Transverse colon (tissue), 4 donors: ENCODE measurements around the gene PRDM2. TPM values are rescaled to one million over a fixed set of nuclear protein-coding genes. Genes with fewer than 3 reads are reported as not detected.
A peak's percentile ranks its signal among the peaks of the same experiment; 100 is the strongest.
"Not testable (repeated sequence)": the region's sequence is repeated elsewhere in the genome, so short reads cannot be mapped to it uniquely, and the experiment has no call there.

Experiments
- DNase-seq: peaks from one replicate; pipeline ENCODE4 v3.0.0-alpha.2; 2019
- H3K27ac ChIP-seq, 4 donors: fragments of 200-600 bp; sonication (generic); 2 replicates each; pipeline ENCODE4 v1.5.1; 2016 to 2018; ENCODE audit warnings: inconsistent platforms in 4 of 4
- H3K27me3 ChIP-seq: fragments of 200-600 bp; sonication (generic); 2 replicates; pipeline ENCODE4 v1.5.1; 2017; ENCODE audit warnings: inconsistent platforms
- H3K36me3 ChIP-seq, 4 donors: fragments of 200-600 bp; sonication (generic); 2 replicates each; pipeline ENCODE4 v1.5.1; 2017 to 2019; ENCODE audit warnings: inconsistent platforms in 4 of 4
- H3K4me1 ChIP-seq, 4 donors: fragments of 200-600 bp; sonication (generic); 2 replicates each; pipeline ENCODE4 v1.5.1; 2017 to 2020; ENCODE audit warnings: inconsistent platforms in 4 of 4
- H3K4me3 ChIP-seq, 4 donors: fragments of 200-600 bp; sonication (generic); 1 replicate in 1 of 4; 2 replicates in 3 of 4; pipeline versions ENCODE4 v1.5.1 to v1.6.1; 2017 to 2019; ENCODE audit warnings: inconsistent platforms in 4 of 4
- H3K9me3 ChIP-seq, 2 donors: fragments of 200-600 bp; sonication (generic); 2 replicates each; pipeline ENCODE4 v1.5.1; 2017 to 2019; ENCODE audit warnings: inconsistent platforms in 2 of 2
- EP300 ChIP-seq: sonication (generic); formaldehyde crosslinking; IDR thresholded peaks from one replicate; pipeline ENCODE4 v1.6.1; 2017; ENCODE audit warnings: antibody characterized with exemption, low read depth
- POLR2A ChIP-seq: fragments of 450-650 bp; IDR thresholded peaks from one replicate; pipeline ENCODE4 v1.6.1; 2016; ENCODE audit warnings: antibody characterized with exemption, mild to moderate bottlenecking, moderate library complexity
- POLR2AphosphoS5 ChIP-seq, 3 donors: sonication (generic); formaldehyde crosslinking; IDR thresholded peaks; one replicate each; pipeline ENCODE4 v1.6.1; 2016; ENCODE audit warnings: antibody characterized with exemption in 3 of 3
- WGBS, 2 donors: methylation state at CpG; one replicate each; pipeline ENCODE4 v1.1.5; 2018; ENCODE audit warnings: low coverage in 1 of 2; 5-methylcytosine and 5-hydroxymethylcytosine counted together
- in situ Hi-C, 4 donors: fragments of 200-750 bp; cut with MboI; loops; one replicate each; pipeline versions ENCODE4 v1.15.0 to v1.15.1; 2017; ENCODE audit warnings: low sequenced_read_pairs in 3 of 4, low pct_ligation_motif_present in 1 of 4, low pct_unique_long_range_greater_than_20kb in 1 of 4
- intact Hi-C: fragments of 100-400 bp; cut with DNase I; formaldehyde crosslinking; loops from one replicate; pipeline ENCODE4 v1.15.1; 2023; ENCODE audit warnings: low total_unique reads
- total RNA-seq, 4 donors: library from RNA; depleted of rRNA; stranded (reverse); fragments of >200 nt; gene quantifications; one replicate each; pipeline ENCODE4 v1.1.0, GENCODE V29; 2016
- TF ChIP-seq, protein P1 (sequence below), 5 experiments: fragments of 200-600 bp in 3 of 5; fragments of 450-650 bp in 2 of 5; sonication (generic) in 3 of 5; IDR thresholded peaks; 1 replicate in 2 of 5; 2 replicates in 3 of 5; pipeline ENCODE4 v1.5.1; 2016 to 2017; ENCODE audit warnings: antibody characterized with exemption in 5 of 5, inconsistent platforms in 3 of 5, mild to moderate bottlenecking in 2 of 5, moderate library complexity in 1 of 5

The PRDM2 gene
- total RNA-seq, 4 donors from 2014 or later: 27.3 to 40.5 (median 35.8) TPM

DNA sequence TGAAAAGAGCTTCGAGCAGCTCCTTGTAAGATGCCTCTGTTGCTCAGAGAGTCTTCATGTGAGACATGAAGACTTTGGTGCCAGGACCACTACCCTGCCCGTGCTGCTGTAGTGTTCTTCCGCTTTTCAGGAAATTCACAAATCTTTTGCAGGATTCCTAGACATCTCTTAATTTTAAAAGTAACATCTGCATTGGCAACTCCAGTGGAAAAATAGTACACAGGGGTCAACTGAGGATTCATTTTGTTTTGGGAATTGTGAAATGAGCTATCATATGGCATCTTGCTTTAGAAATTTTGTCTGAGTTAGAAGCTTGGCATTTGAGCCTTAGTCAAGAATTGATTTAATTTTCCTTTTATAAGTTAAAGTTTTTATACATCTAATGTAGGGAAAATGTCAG lies 7.2 kb downstream of the PRDM2 start:
- Histone ChIP-seq H3K27me3 (no peaks in the 10 kb centered on the region), H3K36me3 (no peaks in the 10 kb centered on the region), H3K4me1 (peaks cover 3 to 44% (median 12%) of the 10 kb centered on the region in 4 donors), H3K9me3 (no peaks in the 10 kb centered on the region), H3K4me3 (no peak overlapping the region), H3K27ac (no peak overlapping the region)
- intact Hi-C loops (no loop called here), in situ Hi-C loops (no loop called here)
- no peak for DNase-seq
- TF ChIP-seq EP300 (no peak), POLR2AphosphoS5 (IDR thresholded peaks at IDR 0.05) (no peak), POLR2A (no peak)
- TF ChIP-seq, protein P1, sequence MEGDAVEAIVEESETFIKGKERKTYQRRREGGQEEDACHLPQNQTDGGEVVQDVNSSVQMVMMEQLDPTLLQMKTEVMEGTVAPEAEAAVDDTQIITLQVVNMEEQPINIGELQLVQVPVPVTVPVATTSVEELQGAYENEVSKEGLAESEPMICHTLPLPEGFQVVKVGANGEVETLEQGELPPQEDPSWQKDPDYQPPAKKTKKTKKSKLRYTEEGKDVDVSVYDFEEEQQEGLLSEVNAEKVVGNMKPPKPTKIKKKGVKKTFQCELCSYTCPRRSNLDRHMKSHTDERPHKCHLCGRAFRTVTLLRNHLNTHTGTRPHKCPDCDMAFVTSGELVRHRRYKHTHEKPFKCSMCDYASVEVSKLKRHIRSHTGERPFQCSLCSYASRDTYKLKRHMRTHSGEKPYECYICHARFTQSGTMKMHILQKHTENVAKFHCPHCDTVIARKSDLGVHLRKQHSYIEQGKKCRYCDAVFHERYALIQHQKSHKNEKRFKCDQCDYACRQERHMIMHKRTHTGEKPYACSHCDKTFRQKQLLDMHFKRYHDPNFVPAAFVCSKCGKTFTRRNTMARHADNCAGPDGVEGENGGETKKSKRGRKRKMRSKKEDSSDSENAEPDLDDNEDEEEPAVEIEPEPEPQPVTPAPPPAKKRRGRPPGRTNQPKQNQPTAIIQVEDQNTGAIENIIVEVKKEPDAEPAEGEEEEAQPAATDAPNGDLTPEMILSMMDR (IDR thresholded peaks at IDR 0.05): no peak
- WGBS, 2 donors: 85 to 93% methylated on average over 3 of the region's 3 CpGs

DNA sequence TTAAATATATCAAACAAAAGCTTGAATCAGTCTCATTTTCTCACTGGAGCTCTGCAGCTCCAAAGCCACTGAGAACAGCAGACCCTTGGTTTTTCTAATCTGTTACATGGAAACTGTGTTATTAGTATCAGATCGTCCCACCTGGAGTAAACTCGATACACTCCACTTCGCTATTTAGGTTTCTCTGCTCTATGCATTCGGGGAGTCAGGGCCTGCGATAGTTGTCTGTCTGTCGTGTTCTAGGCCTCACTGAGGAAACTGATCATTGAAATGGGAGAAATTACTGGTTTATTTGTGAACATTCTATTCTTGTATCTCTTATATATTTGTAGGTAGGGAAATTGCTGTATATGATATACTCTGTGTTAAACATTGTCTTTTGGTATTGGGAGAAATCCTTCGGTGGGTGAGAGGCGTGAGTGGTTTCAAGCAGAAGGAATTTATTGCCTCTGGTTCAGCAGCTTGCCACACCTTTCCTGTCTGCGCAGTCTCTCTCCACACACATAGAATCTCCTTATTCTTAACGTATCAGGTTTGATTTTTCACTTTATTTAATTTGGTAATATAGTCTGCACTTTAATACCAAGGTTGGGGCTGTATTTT lies 8.5 kb downstream of the PRDM2 start:
- TF ChIP-seq POLR2A (no peak), POLR2AphosphoS5 (IDR thresholded peaks at IDR 0.05) (no peak), EP300 (no peak)
- TF ChIP-seq, protein P1 (IDR thresholded peaks at IDR 0.05): no peak
- intact Hi-C loops (no loop called here), in situ Hi-C loops (no loop called here)
- Histone ChIP-seq H3K27me3 (no peaks in the 10 kb centered on the region), H3K9me3 (no peaks in the 10 kb centered on the region), H3K27ac (peak overlapping the region; percentile 53 to 83 (median 74)), H3K4me3 (no peak overlapping the region), H3K36me3 (no peaks in the 10 kb centered on the region), H3K4me1 (peaks cover 3 to 38% (median 12%) of the 10 kb centered on the region in 4 donors)
- DNase-seq: peak; percentile 42
- 55 to 58% methylated on average over 9 to 10 of the region's 10 CpGs for WGBS, 2 donors

DNA sequence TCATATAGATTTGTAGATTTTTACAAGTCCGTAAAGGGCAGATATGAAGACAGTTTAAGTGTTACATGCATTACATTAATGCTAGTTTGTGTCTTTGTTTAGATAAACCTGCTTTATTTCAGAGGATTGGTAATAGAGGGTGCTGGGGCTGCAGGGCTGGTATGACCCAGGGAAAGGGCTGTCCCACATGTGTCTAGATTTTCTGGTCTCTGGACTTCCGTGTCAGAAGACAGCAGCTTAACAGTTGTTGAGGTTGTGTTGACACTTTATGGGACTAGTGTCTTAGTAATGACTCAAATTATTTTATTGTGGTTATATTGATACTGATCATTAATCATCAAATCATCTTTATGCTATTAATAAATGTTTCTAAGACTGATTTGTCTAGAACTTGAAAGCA lies 10.1 kb downstream of the PRDM2 start:
- DNase-seq: no peak
- peak overlapping the region in 2 of 4 donors; percentile 16 to 79 for H3K27ac ChIP-seq
- H3K36me3 ChIP-seq: no peaks in the 10 kb centered on the region
- H3K27me3 ChIP-seq: no peaks in the 10 kb centered on the region
- no peaks in the 10 kb centered on the region for H3K9me3 ChIP-seq
- peaks cover 3 to 38% (median 12%) of the 10 kb centered on the region in 4 donors for H3K4me1 ChIP-seq
- TF ChIP-seq, protein P1 (IDR thresholded peaks at IDR 0.05): no peak
- TF ChIP-seq POLR2AphosphoS5 (IDR thresholded peaks at IDR 0.05) (no peak), POLR2A (no peak), EP300 (no peak)
- 66% methylated on average over 2 of the region's 2 CpGs; no CpG with 5 or more reads in 1 of the 2 donors for WGBS, 2 donors
- in situ Hi-C loops: no loop called here
- intact Hi-C loops: no loop called here
- H3K4me3 ChIP-seq: no peak overlapping the region

DNA sequence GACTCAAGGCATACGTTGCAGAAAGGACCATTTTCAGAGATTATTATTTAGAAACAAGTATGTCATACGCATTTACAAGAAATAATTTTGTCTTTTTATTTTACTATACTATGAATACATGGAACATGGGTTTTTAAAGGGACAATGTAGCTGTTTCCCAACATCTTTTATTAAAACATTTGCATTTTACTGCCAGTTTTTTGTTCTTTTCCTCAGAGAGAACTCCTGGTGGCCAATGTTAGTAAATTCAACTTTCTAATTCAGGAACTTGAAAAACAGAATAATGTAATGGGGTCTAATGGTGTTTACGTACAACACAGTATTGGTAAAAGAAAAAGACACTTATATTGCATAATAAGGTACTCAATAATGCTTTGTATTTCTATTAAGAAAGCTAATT lies 14.9 kb downstream of the PRDM2 start:
- Histone ChIP-seq H3K9me3 (no peaks in the 10 kb centered on the region), H3K4me3 (no peak overlapping the region), H3K36me3 (no peaks in the 10 kb centered on the region), H3K4me1 (peaks cover 0 to 3% (median 1%) of the 10 kb centered on the region in 4 donors), H3K27ac (no peak overlapping the region), H3K27me3 (no peaks in the 10 kb centered on the region)
- WGBS, 2 donors: 90 to 91% methylated on average over 3 of the region's 3 CpGs
- no peak for TF ChIP-seq POLR2AphosphoS5 (IDR thresholded peaks at IDR 0.05)
- no peak for TF ChIP-seq EP300
- TF ChIP-seq, protein P1 (IDR thresholded peaks at IDR 0.05): peak in 3 of 5 experiments; percentile 12 to 27 (median 24)
- no peak for DNase-seq
- in situ Hi-C loops: no loop called here
- intact Hi-C loops: no loop called here

DNA sequence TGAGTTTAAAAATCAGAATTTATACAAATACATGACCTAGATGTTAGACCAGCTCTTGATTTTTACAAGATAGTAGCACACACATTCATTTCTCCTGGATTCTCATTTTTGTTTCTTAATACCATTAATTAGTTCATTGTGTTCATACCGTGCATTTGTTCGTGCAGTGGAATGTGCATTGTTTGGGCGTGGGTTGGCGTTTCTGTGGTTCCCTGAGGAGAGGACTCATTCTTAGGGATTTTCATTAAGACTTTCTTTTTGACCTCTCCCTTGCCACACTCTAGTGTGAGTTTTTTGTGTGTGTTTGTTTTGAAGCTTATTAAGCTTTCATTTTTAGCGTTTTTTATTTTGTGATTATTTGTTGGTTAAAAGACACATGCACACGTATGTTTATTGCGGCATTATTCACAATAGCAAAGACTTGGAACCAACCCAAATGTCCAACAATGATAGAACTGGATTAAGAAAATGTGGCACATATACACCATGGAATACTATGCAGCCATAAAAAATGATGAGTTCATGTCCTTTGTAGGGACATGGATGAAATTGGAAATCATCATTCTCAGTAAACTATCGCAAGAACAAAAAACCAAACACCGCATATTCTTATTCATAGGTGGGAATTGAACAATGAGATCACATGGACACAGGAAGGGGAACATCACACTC lies 15.8 kb downstream of the PRDM2 start:
- intact Hi-C loops, H3K4me1 ChIP-seq, H3K36me3 ChIP-seq, H3K4me3 ChIP-seq, H3K27ac ChIP-seq, in situ Hi-C loops, H3K9me3 ChIP-seq, DNase-seq, H3K27me3 ChIP-seq: not testable (repeated sequence)
- WGBS, 2 donors: 95 to 96% methylated on average over 7 to 9 of the region's 9 CpGs
